ENCODE data around the gene PCYT2. TPM values are rescaled to one million over a fixed set of nuclear protein-coding genes. Genes with fewer than 3 reads are reported as not detected.

Gene PCYT2
- total and polyA plus RNA-seq, 9 of the 15 experiments (the other 6 are each of a cell fraction or from before 2014, with no cell fraction given): 0.92 to 134 (median 82.5) TPM

GRCh38 chr17:81927152-81927652, 16.0 kb upstream of the PCYT2 start (continued):
- no peak for TF ChIP-seq ATF6 (CRISPR knock-in tag; IDR thresholded peaks at IDR 0.05)
- peak; percentile 71 for TF ChIP-seq POLR2G (IDR thresholded peaks at IDR 0.05; ENCODE audit: low read depth, low read length)
- no peak for TF ChIP-seq KLF1 (tag; IDR thresholded peaks at IDR 0.05)
- TF ChIP-seq GATAD2B (IDR thresholded peaks at IDR 0.05; ENCODE audit: borderline replicate concordance): 0 out of 2 replicates have a peak, but pooled peaks have one; percentile 8
- TF ChIP-seq TBP (optimal IDR thresholded peaks at IDR 0.05; ENCODE audit: low read depth, low read length): no peak
- no peak for TF ChIP-seq E4F1 (CRISPR knock-in tag; IDR thresholded peaks at IDR 0.05; ENCODE audit: borderline replicate concordance)
- no peak for TF ChIP-seq ZBTB12 (CRISPR knock-in tag; IDR thresholded peaks at IDR 0.05)
- peak; percentile 40; the same call in 1 of the 2 replicates for TF ChIP-seq ZNF511 (CRISPR knock-in tag; IDR thresholded peaks at IDR 0.05)
- TF ChIP-seq NCOR1 (IDR thresholded peaks at IDR 0.05): 0 out of 2 replicates have a peak, but pooled peaks have one; percentile 1
